ENCODE measurements around the gene QSOX2. TPM values are rescaled to one million over a fixed set of nuclear protein-coding genes. Genes with fewer than 3 reads are reported as not detected.

QSOX2 gene
- total RNA-seq, 1 donor from 2014 or later = 16.8 TPM

DNA sequence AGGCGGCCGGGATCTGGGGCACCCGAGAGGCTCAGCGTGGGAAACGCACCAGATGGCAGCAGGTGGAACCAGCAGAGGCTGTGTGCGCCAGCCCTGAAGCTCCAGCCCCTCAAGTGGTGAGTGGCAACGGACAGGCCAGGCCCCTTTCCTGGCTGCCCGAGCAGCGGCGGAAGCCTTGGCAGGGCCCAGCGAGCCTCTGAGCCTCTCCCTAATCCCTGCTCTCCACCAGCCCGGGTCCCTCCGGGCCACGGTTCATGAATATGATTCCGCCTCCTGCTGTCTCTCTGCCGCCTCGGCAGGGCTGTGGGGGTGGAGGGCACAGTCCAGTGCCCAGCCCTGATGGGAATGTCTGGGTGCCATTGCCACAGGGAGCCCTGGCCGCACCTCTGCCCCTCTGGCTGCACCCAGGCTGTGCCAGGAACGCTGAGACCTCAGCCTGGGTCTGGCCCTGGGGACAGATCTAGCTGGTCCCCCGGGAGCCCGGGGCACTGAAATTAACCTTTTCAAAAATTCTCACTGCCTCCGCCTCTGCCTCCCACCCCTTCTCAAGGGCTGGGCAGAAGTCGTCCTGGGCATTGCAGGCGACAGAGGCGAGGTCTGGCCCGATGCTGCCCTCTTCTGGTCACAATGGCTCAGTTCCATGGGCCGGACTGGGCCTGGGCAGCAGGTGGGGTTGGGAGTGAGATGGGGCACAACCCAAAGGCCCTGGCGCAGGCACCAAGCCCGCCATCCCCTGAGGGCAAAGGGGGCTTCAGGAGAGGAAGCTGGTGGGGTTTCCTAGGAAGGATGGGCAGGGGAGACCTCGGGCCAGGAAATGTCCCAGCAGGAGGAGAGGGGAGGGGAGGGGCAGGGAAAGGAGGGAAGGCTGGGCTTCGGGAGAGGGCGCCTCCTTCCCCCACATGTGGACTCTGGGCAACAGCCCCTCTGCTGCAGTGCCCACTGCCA is 38.0 kb upstream of the QSOX2 start:
- Mint-ChIP-seq H3K27me3 (ENCODE audit: low read depth) (peaks cover 33% of the 10 kb centered on the region), H3K36me3 (no peaks in the 10 kb centered on the region), H3K4me3 (no peak overlapping the region), H3K4me1 (peaks cover 2% of the 10 kb centered on the region), H3K27ac (no peak overlapping the region), H3K9me3 (no peaks in the 10 kb centered on the region)
- peak; percentile 59 to 84 for DNase-seq (ENCODE audit: low spot score in 2 of 2, unreplicated experiment in 2 of 2)
- TF ChIP-seq, protein P1, sequence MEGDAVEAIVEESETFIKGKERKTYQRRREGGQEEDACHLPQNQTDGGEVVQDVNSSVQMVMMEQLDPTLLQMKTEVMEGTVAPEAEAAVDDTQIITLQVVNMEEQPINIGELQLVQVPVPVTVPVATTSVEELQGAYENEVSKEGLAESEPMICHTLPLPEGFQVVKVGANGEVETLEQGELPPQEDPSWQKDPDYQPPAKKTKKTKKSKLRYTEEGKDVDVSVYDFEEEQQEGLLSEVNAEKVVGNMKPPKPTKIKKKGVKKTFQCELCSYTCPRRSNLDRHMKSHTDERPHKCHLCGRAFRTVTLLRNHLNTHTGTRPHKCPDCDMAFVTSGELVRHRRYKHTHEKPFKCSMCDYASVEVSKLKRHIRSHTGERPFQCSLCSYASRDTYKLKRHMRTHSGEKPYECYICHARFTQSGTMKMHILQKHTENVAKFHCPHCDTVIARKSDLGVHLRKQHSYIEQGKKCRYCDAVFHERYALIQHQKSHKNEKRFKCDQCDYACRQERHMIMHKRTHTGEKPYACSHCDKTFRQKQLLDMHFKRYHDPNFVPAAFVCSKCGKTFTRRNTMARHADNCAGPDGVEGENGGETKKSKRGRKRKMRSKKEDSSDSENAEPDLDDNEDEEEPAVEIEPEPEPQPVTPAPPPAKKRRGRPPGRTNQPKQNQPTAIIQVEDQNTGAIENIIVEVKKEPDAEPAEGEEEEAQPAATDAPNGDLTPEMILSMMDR (IDR thresholded peaks at IDR 0.05; ENCODE audit: unreplicated experiment) = peak; percentile 79

DNA sequence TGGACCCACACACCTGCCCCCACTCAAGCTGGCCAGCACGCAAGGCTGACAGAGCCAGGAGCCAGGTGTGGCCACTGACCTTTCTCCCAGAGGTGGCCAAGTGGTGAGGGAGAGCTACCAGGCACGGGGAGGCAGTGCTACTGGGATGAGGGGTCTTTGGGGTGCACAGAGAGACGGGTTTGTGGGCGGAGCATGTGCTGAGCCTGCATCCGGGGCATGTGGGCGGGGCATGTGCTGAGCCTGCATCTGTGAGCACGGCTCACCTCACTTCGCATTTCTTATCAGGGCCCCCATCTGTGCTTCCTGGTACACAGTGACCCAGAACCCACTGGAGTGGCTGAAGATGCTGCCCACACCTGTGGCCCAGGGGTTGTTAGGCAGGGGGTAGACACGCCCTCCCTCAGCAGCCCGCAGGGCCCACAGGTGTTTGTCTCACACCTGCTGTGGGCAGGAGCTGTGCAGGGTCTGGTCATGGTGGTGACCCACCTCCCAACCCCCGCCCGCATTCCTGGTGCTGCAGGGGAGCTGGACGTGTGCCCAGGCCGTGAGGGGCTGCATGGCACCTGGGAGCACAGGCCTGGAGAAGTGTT is 36.8 kb upstream of the QSOX2 start:
- H3K4me1 Mint-ChIP-seq = no peaks in the 10 kb centered on the region
- H3K9me3 Mint-ChIP-seq = no peaks in the 10 kb centered on the region
- H3K36me3 Mint-ChIP-seq = no peaks in the 10 kb centered on the region
- TF ChIP-seq, protein P1 (IDR thresholded peaks at IDR 0.05; ENCODE audit: unreplicated experiment) = no peak
- no peak overlapping the region for H3K4me3 Mint-ChIP-seq
- H3K27me3 Mint-ChIP-seq (ENCODE audit: low read depth) = peaks cover 34% of the 10 kb centered on the region
- no peak for DNase-seq (ENCODE audit: low spot score in 2 of 2, unreplicated experiment in 2 of 2)
- no peak overlapping the region for H3K27ac Mint-ChIP-seq

DNA sequence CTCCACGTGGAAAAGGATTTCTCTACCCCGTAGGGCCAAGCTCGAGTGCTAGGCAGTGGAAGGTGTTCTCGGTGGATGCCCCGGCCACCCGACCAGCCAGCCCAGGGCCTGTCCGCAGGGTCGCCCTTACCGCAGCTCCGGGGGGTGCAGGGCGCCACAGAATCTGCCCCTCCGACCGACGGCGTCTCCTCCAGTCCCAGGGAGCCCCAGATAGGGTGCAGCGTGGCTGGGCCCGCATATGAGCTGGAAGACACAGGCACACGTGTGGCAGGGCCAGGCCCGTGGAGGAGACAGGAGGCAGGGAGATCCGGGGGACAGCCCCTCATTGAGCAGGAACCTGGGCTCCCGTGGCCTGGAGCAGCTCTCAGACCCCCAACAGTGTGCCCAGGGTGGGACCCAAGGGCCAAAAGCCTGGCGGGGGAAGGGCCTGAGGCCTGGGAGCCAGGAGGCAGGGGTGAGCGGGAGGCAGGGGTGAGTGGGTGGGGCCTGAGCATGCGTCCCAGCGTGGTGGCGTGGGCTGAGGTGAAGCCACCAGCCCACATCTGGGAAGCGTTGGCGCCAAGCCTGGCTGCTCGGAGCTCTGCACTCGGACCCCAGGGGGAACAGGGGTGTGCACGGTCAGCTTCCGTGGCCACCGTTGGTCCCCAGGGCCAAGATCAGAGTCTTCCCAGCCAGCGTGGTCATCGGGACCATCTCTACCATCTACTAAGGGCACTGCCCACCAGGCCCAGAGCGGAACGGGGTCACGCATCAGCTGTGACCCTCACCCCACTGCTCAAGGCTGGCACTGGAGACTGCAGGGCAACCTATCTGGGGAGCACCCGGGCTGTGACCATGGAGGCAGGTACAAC is 36.0 kb upstream of the QSOX2 start:
- Mint-ChIP-seq H3K4me3 (no peak overlapping the region), H3K36me3 (no peaks in the 10 kb centered on the region), H3K4me1 (no peaks in the 10 kb centered on the region), H3K27ac (no peak overlapping the region), H3K27me3 (ENCODE audit: low read depth) (peaks cover 29% of the 10 kb centered on the region), H3K9me3 (no peaks in the 10 kb centered on the region)
- TF ChIP-seq, protein P1 (IDR thresholded peaks at IDR 0.05; ENCODE audit: unreplicated experiment) = no peak
- no peak for DNase-seq (ENCODE audit: low spot score in 2 of 2, unreplicated experiment in 2 of 2)

DNA sequence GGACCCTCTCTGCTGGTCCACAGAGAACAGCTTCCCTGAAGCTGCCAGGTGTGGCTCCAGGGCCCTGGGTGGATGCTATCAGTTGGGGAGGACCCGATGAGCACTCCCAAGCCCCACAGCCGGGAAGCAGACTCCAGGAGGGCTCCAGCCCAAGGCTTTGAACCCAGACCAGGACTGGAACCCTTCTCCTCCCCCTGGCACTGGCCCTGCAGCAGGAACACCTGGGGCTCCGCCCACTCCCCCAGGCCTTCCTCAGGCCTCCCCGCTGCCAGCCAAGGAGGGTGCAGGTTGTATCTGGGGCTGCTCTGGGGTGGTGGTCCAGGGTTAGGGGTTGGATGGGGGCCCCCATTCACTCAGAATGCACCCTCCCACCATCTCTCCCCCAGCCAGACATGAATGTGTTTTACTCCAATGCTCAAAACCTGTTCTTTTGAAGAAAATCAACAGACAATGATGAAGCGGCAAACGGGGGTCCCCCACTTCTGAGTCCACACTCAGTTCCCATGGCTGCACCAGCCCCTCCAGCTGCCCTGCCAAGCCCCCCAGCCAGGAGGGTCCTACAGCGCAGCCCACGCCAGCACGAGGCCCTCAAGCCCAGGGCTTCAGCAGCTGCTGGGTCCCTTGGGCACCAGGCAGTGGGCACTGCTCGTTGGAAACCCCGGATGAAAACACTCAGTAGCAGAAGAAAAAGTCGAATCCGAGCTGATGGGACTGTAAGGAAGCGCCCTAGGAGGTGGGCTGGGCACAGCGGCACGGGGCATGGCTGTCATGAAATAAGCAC is 35.1 kb upstream of the QSOX2 start:
- TF ChIP-seq, protein P1 (IDR thresholded peaks at IDR 0.05; ENCODE audit: unreplicated experiment) = no peak
- no peak overlapping the region for H3K4me3 Mint-ChIP-seq
- no peak for DNase-seq (ENCODE audit: low spot score in 2 of 2, unreplicated experiment in 2 of 2)
- H3K36me3 Mint-ChIP-seq = no peaks in the 10 kb centered on the region
- no peaks in the 10 kb centered on the region for H3K4me1 Mint-ChIP-seq
- no peak overlapping the region for H3K27ac Mint-ChIP-seq
- no peaks in the 10 kb centered on the region for H3K9me3 Mint-ChIP-seq
- peaks cover 32% of the 10 kb centered on the region for H3K27me3 Mint-ChIP-seq (ENCODE audit: low read depth)

DNA sequence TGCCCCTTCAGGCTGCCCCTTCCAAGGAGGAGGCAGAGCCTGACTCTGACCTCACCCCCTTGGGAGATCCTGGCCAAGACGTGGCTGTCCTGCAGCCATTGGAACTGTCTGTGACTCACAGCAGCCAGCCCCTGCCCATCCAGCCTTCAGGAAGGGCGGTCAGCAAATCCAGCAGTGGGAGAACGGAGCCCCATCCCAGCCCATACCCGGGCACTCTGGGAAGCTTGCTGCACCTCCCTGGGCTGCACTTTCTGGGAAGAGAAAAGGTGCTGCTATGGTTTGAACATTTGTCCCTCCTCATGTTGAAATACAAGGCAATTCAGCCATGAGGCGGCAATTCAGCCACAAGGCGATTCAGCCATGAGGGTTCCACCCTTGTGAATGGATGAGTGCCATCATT is 33.9 kb upstream of the QSOX2 start:
- Mint-ChIP-seq H3K27me3 (ENCODE audit: low read depth) (peaks cover 38% of the 10 kb centered on the region), H3K4me3 (no peak overlapping the region), H3K9me3 (no peaks in the 10 kb centered on the region), H3K27ac (no peak overlapping the region), H3K36me3 (no peaks in the 10 kb centered on the region), H3K4me1 (no peaks in the 10 kb centered on the region)
- no peak for DNase-seq (ENCODE audit: low spot score in 2 of 2, unreplicated experiment in 2 of 2)
- TF ChIP-seq, protein P1 (IDR thresholded peaks at IDR 0.05; ENCODE audit: unreplicated experiment) = no peak

Data from mesothelial cell of epicardium (in vitro differentiated cells).